HL-60 (cell line): ENCODE measurements around the gene ZBTB7C.

Source experiments
- DNase-seq, 2 experiments: peaks; one replicate each; pipeline ENCODE4 v3.0.0-alpha.2; 2010 to 2020; ENCODE audit warnings: low read depth in 1 of 2, low spot score in 1 of 2
- H3K27ac ChIP-seq: fragments of 250-450 bp; sonication (Bioruptor Pico); replicated peaks from 2 replicates; pipeline ENCODE4 v1.5.1; 2020; ENCODE audit warnings: mild to moderate bottlenecking, moderate library complexity
- H3K27me3 ChIP-seq: fragments of 250-450 bp; sonication (Bioruptor Pico); 2 replicates; pipeline ENCODE4 v1.5.1; 2021; ENCODE audit warnings: mild to moderate bottlenecking, moderate library complexity; ENCODE audit not compliant: insufficient read depth, poor library complexity, severe bottlenecking
- H3K4me3 ChIP-seq: replicated peaks from 2 replicates; pipeline ENCODE4 v1.5.1; 2011; ENCODE audit warnings: mild to moderate bottlenecking, control low read depth, low read length; ENCODE audit not compliant: insufficient read depth
- CTCF ChIP-seq: IDR thresholded peaks from one replicate; pipeline ENCODE4 v1.5.1; 2011; ENCODE audit warnings: low read length, control low read depth, inconsistent platforms; ENCODE audit not compliant: insufficient read depth
- GABPA ChIP-seq: IDR thresholded peaks from 2 replicates; pipeline ENCODE4 v1.6.1; 2012; ENCODE audit warnings: low read depth
- POLR2AphosphoS5 ChIP-seq: IDR thresholded peaks from 2 replicates; pipeline ENCODE4 v1.6.1; 2012; ENCODE audit warnings: low read depth
- REST ChIP-seq: IDR thresholded peaks from 2 replicates; pipeline ENCODE4 v1.6.1; 2012; ENCODE audit warnings: low read depth; ENCODE audit not compliant: insufficient replicate concordance
- SPI1 ChIP-seq: IDR thresholded peaks from 2 replicates; pipeline ENCODE4 v1.6.1; 2012; ENCODE audit warnings: low read depth, mild to moderate bottlenecking, borderline replicate concordance

ZBTB7C gene

GRCh38 chr18:48363175-48363574, 46.0 kb downstream of the ZBTB7C start:
- DNase-seq: no peak
- Histone ChIP-seq H3K4me3 (no peak overlapping the region), H3K27ac (no peak overlapping the region), H3K27me3 (peaks cover 2% of the 10 kb centered on the region)
- no peak for TF ChIP-seq CTCF
- no peak for TF ChIP-seq GABPA
- no peak for TF ChIP-seq POLR2AphosphoS5
- TF ChIP-seq SPI1: no peak
- no peak for TF ChIP-seq REST

DNA sequence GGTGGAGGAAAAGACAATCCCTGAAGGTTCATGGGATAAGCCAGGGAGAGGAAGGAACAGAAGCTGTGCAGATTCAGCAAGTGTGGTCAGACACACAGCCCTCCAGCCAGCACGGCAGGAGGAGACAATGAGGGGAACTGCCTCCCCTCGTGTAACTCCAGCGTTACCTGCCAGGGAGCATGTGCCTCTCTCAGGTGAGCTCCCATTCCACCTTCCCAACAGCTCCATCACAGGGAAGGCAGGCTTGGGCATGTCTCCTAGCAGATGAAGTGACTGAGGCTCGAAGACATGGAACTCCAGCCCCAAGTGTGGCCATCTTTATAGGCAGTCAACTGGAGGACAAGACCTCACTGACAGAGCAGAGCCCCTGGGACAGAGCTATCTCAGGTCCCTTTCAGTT, 47.4 kb downstream of the ZBTB7C start:
- TF ChIP-seq REST (no peak), GABPA (no peak), POLR2AphosphoS5 (no peak), CTCF (no peak), SPI1 (no peak)
- no peak for DNase-seq
- Histone ChIP-seq H3K27me3 (peaks cover 2% of the 10 kb centered on the region), H3K27ac (no peak overlapping the region), H3K4me3 (no peak overlapping the region)

GRCh38 chr18:48360376-48361021, 48.7 kb downstream of the ZBTB7C start:
- Histone ChIP-seq H3K4me3 (no peak overlapping the region), H3K27me3 (peaks cover 2% of the 10 kb centered on the region), H3K27ac (no peak overlapping the region)
- TF ChIP-seq CTCF (no peak), POLR2AphosphoS5 (no peak), SPI1 (no peak), GABPA (no peak), REST (no peak)
- DNase-seq: no peak
